A549 treated with Hydrocortisone at 1 μM for 4 hours (cell line): ENCODE data around the gene DGKA. TPM values are rescaled to one million over a fixed set of nuclear protein-coding genes. Genes with fewer than 3 reads are reported as not detected.

Source experiments
- total RNA-seq: library from RNA; stranded (reverse); fragments of 200-300 nt; extraction: Qiagen RNA extraction; gene quantifications from 5 replicates; pipeline ENCODE4 v1.2.3, GENCODE V29; 2022

The DGKA gene
- total RNA-seq = 19.0 to 23.5 TPM (median 21.9 TPM) in 5 replicates

GRCh38 chr12:55930771-55931316, at the start of gene DGKA:
DGKA (plus strand) TSS chr12:55931162; CDS start chr12:55936504, 5,342 bp downstream.

GRCh38 chr12:55927588-55928502, 3.1 kb upstream of the DGKA start, which contains the start of gene PYM1:
PYM1 (minus strand) TSS chr12:55927894; CDS start chr12:55927761, 133 bp downstream.

DNA sequence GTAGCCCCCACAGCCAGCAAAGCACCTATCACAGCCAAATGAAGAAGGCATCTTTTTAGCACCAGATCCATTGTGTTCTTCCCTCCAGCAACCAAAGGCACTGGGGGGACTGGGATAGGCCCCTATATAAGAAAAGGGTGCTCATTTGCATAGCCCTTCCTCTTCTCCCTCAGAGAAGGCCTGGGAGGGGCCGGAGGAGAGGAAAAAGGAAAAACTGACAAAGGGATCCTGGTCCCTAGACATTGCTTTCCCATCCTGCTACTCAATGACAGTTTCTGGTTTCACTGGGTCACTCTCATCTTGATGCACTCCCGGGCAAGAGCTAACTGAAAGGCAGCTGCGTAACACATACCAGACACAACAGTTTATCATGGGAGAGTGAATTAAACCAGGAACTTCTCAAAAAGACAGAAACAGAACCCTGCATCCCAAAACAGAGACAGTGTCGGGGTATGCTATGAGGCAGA, 35.0 kb downstream of the DGKA start, which contains the start of gene PMEL:
Gene PMEL (minus strand): TSS at position 102 of the 467 bp plus-strand sequence. CDS start 31 bp downstream, at position 71.

DNA sequence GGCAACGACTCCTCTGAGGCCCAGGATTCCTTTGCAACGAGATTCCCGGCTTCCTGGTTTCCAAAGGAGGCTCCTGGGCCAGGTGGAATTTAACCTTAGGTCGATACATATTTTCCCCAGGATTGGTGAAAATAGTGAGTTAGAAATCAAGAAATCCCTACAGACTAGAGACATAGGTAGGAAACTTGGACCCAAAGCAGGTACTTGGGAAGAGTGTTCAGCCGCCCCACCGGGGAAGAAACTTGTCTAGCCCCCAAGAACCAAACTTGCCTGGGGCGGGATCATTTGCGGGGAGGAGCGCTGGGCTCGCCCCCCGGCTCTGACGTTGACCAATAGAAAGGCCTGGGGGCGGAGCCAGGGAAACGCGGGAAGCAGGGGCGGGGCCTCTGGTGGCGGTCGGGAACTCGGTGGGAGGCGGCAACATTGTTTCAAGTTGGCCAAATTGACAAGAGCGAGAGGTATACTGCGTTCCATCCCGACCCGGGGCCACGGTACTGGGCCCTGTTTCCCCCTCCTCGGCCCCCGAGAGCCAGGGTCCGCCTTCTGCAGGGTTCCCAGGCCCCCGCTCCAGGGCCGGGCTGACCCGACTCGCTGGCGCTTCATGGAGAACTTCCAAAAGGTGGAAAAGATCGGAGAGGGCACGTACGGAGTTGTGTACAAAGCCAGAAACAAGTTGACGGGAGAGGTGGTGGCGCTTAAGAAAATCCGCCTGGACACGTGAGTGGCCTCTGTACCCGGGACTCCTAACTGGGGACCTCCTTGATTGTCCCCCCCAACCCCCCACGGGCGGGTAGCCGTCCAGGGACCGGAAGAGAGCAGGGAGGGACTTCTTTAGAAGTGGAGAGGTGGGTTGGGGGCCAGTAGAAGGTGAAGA, 35.7 kb downstream of the DGKA start, which contains the start of gene CDK2:
Gene CDK2 (plus strand): TSS at position 423 of the 874 bp plus-strand sequence. CDS start 179 bp downstream, at position 602.

DNA sequence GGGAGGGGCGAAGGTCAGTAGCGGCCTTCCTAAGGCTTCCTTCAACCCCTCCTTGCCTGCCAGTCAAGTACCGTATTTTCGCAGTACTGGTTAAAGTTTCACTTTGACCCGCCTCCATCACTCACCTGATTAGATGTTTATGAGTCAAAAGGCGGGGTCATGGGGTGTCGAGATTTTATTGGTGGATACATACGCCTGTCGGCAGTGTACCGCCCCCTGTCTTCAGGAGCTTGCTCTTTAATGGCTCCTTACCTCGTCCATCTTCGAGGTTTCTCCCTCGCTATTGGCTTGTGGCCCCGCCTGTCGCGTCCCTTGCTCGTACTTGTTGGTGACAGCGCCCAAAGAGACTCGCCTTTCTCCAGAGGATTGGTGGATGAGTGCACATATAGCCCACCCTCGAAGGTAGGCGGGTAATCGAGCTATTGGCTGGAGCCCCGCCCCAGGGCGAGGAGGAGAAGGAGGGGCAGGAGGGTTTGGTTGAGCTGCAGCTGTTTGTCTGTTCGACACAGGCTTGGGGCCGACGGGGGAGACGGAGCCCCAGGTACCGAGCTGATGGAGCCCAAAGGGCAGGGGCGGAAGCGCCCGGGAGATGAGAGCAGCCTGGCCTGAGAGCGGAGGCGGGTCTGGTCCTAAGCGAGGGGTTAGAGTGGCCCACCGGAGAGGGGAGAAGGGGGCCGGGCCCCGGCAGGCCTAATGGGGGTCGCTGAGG, 42.8 kb downstream of the DGKA start, which contains the start of gene RAB5B:
Gene RAB5B (plus strand): TSS at position 480 of the 709 bp plus-strand sequence. CDS start 12,883 bp downstream, outside the sequence.

GRCh38 chr12:55996715-55997534, 66.0 kb downstream of the DGKA start, which contains the start of gene SUOX:
SUOX (plus strand) TSS chr12:55997276; CDS start chr12:56002222, 4,946 bp downstream.

Other genes with a start within 250 kb of the DGKA start
- gene ITGA7, start 223.3 kb upstream of the DGKA start, total RNA-seq = 1.3 to 2.2 TPM (median 1.7 TPM) in 5 replicates
- 101 to 160 TPM (median 145 TPM) in 5 replicates for gene BLOC1S1, start 215.1 kb upstream of the DGKA start, total RNA-seq
- gene RDH5, start 210.8 kb upstream of the DGKA start, total RNA-seq = 1.6 to 2.7 TPM (median 2.1 TPM) in 5 replicates
- 657 to 725 TPM (median 676 TPM) in 5 replicates for gene CD63, start 202.2 kb upstream of the DGKA start, total RNA-seq
- gene GDF11, start 188.0 kb upstream of the DGKA start, total RNA-seq = 3.2 to 4.7 TPM (median 3.8 TPM) in 5 replicates
- 94.8 to 121 TPM (median 98.4 TPM) in 5 replicates for gene SARNP, start 113.4 kb upstream of the DGKA start, total RNA-seq
- 54.8 to 108 TPM (median 99.4 TPM) in 5 replicates for gene ORMDL2, start 113.1 kb upstream of the DGKA start, total RNA-seq
- gene DNAJC14, start 101.6 kb upstream of the DGKA start, total RNA-seq = 17.9 to 30.5 TPM (median 22.2 TPM) in 5 replicates
- 0.35 to 0.68 TPM (median 0.60 TPM) in 5 replicates for gene MMP19, start 88.2 kb upstream of the DGKA start, total RNA-seq
- gene PYM1, start 3.3 kb upstream of the DGKA start, total RNA-seq = 39.8 to 42.5 TPM (median 41.0 TPM) in 5 replicates
- 0.47 to 1.4 TPM (median 1.0 TPM) in 5 replicates for gene PMEL, start 34.9 kb downstream of the DGKA start, total RNA-seq
- 47.5 to 58.7 TPM (median 52.8 TPM) in 5 replicates for gene CDK2, start 35.7 kb downstream of the DGKA start, total RNA-seq
- gene RAB5B, start 42.9 kb downstream of the DGKA start, total RNA-seq = 26.1 to 35.8 TPM (median 33.9 TPM) in 5 replicates
- 7.2 to 10.2 TPM (median 9.5 TPM) in 5 replicates for gene SUOX, start 66.1 kb downstream of the DGKA start, total RNA-seq
- 2.2 to 2.8 TPM (median 2.6 TPM) in 5 replicates for gene IKZF4, start 89.9 kb downstream of the DGKA start, total RNA-seq
- gene RPS26, start 110.8 kb downstream of the DGKA start, total RNA-seq = 493 to 887 TPM (median 760 TPM) in 5 replicates
- gene ERBB3, start 149.0 kb downstream of the DGKA start, total RNA-seq = 0.78 to 1.5 TPM (median 1.1 TPM) in 5 replicates
- gene PA2G4, start 173.4 kb downstream of the DGKA start, total RNA-seq = 268 to 375 TPM (median 283 TPM) in 5 replicates
- gene RPL41, start 185.5 kb downstream of the DGKA start, total RNA-seq = 4,103 to 6,224 TPM (median 5,662 TPM) in 5 replicates
- 2.9 to 3.6 TPM (median 3.1 TPM) in 5 replicates for gene ZC3H10, start 187.1 kb downstream of the DGKA start, total RNA-seq
- gene ESYT1, start 197.1 kb downstream of the DGKA start, total RNA-seq = 63.6 to 69.7 TPM (median 65.9 TPM) in 5 replicates
- 66.8 to 83.8 TPM (median 78.9 TPM) in 5 replicates for gene MYL6B, start 221.4 kb downstream of the DGKA start, total RNA-seq
- gene MYL6, start 227.2 kb downstream of the DGKA start, total RNA-seq = 2,179 to 2,596 TPM (median 2,229 TPM) in 5 replicates